NT2/D1 (cell line): ENCODE measurements around the gene ADCY7.
A peak's percentile ranks its signal among the peaks of the same experiment; 100 is the strongest.
"Not testable (repeated sequence)": the region's sequence is repeated elsewhere in the genome, so short reads cannot be mapped to it uniquely, and the experiment has no call there.

Source experiments
- DNase-seq: peaks from one replicate; pipeline ENCODE4 v3.0.0-alpha.2; 2011; ENCODE audit warnings: low read depth, low spot score
- H3K27me3 ChIP-seq: 2 replicates; pipeline ENCODE4 v1.6.0; 2011; ENCODE audit warnings: mild to moderate bottlenecking; ENCODE audit not compliant: insufficient read length, insufficient read depth
- H3K36me3 ChIP-seq: 2 replicates; pipeline ENCODE4 v1.6.1; 2011; ENCODE audit warnings: mild to moderate bottlenecking, low read length, mixed read lengths; ENCODE audit not compliant: insufficient read depth, insufficient read length
- H3K4me1 ChIP-seq: 2 replicates; pipeline ENCODE4 v1.5.1; 2011; ENCODE audit not compliant: insufficient read depth, insufficient read length
- H3K4me3 ChIP-seq: 2 replicates; pipeline ENCODE4 v1.5.1; 2011; ENCODE audit warnings: low read depth; ENCODE audit not compliant: insufficient read length
- H3K9ac ChIP-seq: 2 replicates; pipeline ENCODE4 v1.6.0; 2011; ENCODE audit warnings: low read depth; ENCODE audit not compliant: insufficient read length
- H3K9me3 ChIP-seq: 2 replicates; pipeline ENCODE4 v1.5.1; 2011; ENCODE audit warnings: mild to moderate bottlenecking, low read length; ENCODE audit not compliant: insufficient read depth
- SUZ12 ChIP-seq: IDR thresholded peaks from 2 replicates; pipeline ENCODE4 v1.6.1; 2011; ENCODE audit not compliant: insufficient read length, insufficient read depth; ENCODE audit errors: extremely low read depth
- YY1 ChIP-seq: IDR thresholded peaks from 2 replicates; pipeline ENCODE4 v1.6.1; 2011; ENCODE audit not compliant: insufficient read length, insufficient read depth
- ZNF274 ChIP-seq: IDR thresholded peaks from 2 replicates; pipeline ENCODE4 v1.6.1; 2011; ENCODE audit warnings: mild to moderate bottlenecking, low read depth, low read length

Gene ADCY7

DNA sequence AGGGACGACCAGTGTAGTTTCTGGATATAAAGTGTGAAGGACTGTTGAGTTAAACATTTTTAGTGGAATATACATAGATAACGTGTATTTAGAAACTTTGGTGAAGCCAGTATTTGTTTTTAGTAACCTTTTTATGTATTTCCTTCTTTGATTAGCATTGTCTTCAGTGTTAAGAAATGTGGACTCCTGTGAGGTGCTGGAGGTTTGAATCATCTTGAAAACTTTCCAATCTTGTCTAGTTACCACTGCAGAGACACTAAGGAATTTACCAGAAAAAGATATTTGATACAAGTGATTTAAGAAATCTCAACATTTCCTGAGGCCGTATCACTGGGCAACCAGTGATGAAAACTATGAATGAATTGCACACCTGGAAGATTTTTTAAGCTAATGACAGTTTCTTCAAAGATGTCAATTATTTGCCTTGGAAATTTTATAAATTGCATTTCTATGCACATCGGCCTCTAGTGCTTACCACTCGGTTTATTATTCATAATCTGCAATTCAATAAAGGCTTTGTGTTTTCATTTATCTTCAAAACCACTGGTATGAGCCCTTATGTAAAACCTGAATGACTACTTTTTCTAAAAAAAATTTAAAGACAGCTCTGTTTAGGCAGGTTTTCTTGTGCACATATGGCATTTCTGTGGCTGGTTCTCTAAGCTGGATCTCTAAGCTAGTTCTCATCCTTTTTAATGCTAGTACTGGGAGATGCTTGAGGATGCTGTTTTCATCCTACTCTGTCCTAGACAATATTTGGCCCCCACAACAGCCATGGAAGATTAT lies 31.4 kb upstream of the ADCY7 start:
- Histone ChIP-seq H3K4me1 (no peaks in the 10 kb centered on the region), H3K9me3 (peaks cover 9% of the 10 kb centered on the region; the same call in 1 of the 2 replicates), H3K9ac (no peak overlapping the region), H3K36me3 (peaks cover 4% of the 10 kb centered on the region), H3K4me3 (no peak overlapping the region), H3K27me3 (no peaks in the 10 kb centered on the region)
- no peak for DNase-seq
- TF ChIP-seq SUZ12 = no peak
- TF ChIP-seq ZNF274 = no peak
- TF ChIP-seq YY1 = no peak

GRCh38 chr16:50235581-50235980 lies 30.8 kb upstream of the ADCY7 start:
- no peak for DNase-seq
- TF ChIP-seq YY1 = no peak
- no peak for TF ChIP-seq ZNF274
- TF ChIP-seq SUZ12 = no peak
- no peak overlapping the region for H3K9ac ChIP-seq
- H3K36me3 ChIP-seq = peaks cover 4% of the 10 kb centered on the region
- no peak overlapping the region for H3K4me3 ChIP-seq
- H3K27me3 ChIP-seq = no peaks in the 10 kb centered on the region
- peaks cover 9% of the 10 kb centered on the region; the same call in 1 of the 2 replicates for H3K9me3 ChIP-seq
- H3K4me1 ChIP-seq = no peaks in the 10 kb centered on the region

DNA sequence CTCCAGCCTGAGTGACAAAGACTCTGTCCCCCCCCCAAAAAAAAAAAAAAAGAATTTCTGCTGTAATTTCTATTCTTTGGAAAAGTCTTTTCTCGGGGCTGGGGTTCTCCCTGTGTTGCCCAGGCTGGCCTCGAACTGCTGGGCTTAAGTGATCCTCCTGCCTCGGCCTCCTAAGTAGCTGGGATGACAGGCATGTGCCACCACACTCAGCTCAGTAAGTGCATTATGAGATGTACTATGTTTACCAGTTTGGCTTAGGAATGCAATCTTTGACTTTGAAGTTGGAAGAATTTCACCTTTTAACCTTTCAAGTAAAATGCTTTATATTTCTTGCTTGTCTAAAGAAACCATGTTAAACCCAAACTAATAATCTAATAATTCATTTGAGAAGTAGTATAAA lies 28.0 kb upstream of the ADCY7 start:
- H3K4me3 ChIP-seq = no peak overlapping the region
- peaks cover 9% of the 10 kb centered on the region; the same call in 1 of the 2 replicates for H3K9me3 ChIP-seq
- TF ChIP-seq SUZ12 = no peak
- TF ChIP-seq YY1 = no peak
- no peak for TF ChIP-seq ZNF274
- no peak overlapping the region for H3K9ac ChIP-seq
- H3K4me1 ChIP-seq = peaks cover 2% of the 10 kb centered on the region
- no peak for DNase-seq
- H3K36me3 ChIP-seq = no peaks in the 10 kb centered on the region
- H3K27me3 ChIP-seq = no peaks in the 10 kb centered on the region

DNA sequence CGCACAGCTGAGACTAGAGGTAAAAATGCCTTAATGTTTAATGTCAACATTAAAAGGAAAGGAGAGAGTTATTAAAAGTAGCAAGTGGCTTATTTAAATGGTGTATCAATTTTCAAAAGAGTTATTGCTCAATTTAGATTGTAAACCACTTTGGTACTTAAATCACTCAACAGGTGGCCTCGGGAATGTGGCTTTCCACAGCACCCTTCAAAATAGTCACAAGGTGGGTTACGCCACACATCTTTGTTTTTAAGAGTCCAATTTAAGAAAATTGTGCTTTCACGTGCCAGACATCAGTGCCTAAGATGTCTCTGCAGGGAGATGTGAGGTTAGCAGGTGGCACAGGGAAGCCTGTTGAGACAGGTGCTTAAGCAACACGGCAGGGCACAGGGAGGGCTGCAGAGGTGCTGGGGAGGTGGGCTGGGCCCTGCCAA lies 27.5 kb upstream of the ADCY7 start:
- TF ChIP-seq SUZ12 = no peak
- no peak for TF ChIP-seq ZNF274
- no peak for TF ChIP-seq YY1
- H3K27me3 ChIP-seq = no peaks in the 10 kb centered on the region
- no peak overlapping the region for H3K9ac ChIP-seq
- H3K36me3 ChIP-seq = no peaks in the 10 kb centered on the region
- DNase-seq = no peak
- no peak overlapping the region for H3K4me3 ChIP-seq
- H3K4me1 ChIP-seq = peaks cover 2% of the 10 kb centered on the region
- H3K9me3 ChIP-seq = peaks cover 9% of the 10 kb centered on the region; the same call in 1 of the 2 replicates

DNA sequence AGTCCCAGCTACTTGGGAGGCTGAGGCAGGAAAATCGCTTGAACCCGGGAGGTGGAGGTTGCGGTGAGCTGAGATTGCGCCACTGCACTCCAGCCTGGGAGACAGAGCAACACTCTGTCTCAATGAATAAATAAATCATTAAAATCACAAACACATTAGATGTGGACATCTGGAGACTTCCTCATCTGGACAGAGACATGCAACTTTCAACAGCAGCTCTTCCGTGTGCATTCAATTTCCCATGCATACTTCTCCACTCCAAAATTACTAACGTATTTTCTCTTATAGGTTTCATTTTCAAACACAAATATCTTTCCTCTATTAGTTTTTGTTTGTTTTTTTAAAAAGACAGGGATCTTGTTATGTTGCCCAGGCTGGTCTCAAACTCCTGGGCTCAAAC lies 23.3 kb upstream of the ADCY7 start:
- not testable (repeated sequence) for H3K4me1 ChIP-seq, H3K9me3 ChIP-seq, H3K36me3 ChIP-seq, H3K4me3 ChIP-seq, H3K9ac ChIP-seq, DNase-seq, H3K27me3 ChIP-seq

DNA sequence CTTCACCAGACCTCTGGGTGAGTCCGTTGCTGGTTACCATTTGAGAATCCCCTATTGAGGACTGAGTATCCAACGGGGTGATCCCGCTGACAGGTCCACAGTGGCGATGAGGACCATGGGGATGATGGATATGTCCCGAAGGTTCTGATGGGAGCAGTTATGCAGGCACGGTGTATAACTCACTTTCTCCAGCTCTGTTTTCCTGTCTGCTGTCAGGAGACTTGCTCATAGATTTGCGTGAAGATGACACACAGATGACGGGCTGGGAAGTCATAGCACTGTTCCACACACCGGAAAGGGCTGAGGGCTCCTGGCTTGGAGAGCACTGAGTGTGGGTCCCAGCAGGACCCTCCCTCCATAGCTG lies 22.2 kb upstream of the ADCY7 start:
- no peaks in the 10 kb centered on the region for H3K9me3 ChIP-seq
- TF ChIP-seq ZNF274 (no peak), SUZ12 (no peak), YY1 (no peak)
- H3K36me3 ChIP-seq = no peaks in the 10 kb centered on the region
- no peak overlapping the region for H3K9ac ChIP-seq
- peaks cover 3% of the 10 kb centered on the region for H3K27me3 ChIP-seq
- no peak overlapping the region for H3K4me3 ChIP-seq
- no peak for DNase-seq
- H3K4me1 ChIP-seq = peaks cover 12% of the 10 kb centered on the region

- Histone ChIP-seq H3K9me3 (no peaks in the 10 kb centered on the region), H3K4me1 (peaks cover 17% of the 10 kb centered on the region), H3K27me3 (peaks cover 3% of the 10 kb centered on the region), H3K36me3 (peaks cover 5% of the 10 kb centered on the region), H3K4me3 (peak overlapping the region; percentile 41), H3K9ac (peak overlapping the region; percentile 78)
- TF ChIP-seq YY1 (no peak), SUZ12 (no peak)
- no peak for DNase-seq
Observed at GRCh38 chr16:50244504-50245416, 21.6 kb upstream of the ADCY7 start.
